Measurements from ENCODE around the gene SCARB1.
A peak's percentile ranks its signal among the peaks of the same experiment; 100 is the strongest.

SCARB1 gene

GRCh38 chr12:124834822-124835221, 28.8 kb downstream of the SCARB1 start:
- CTCF ChIA-PET, result no interaction called here
- POLR2A ChIA-PET (ENCODE audit: low non-redundant PET), result no interaction called here
- no peak for TF ChIP-seq CTCF (conservative IDR thresholded peaks at IDR 0.05; ENCODE audit: low read depth)
- no peak for DNase-seq (ENCODE audit: low spot score)
- peak overlapping the region; percentile 89 for H3K27ac ChIP-seq

- ChIA-PET CTCF (no interaction called here), POLR2A (ENCODE audit: low non-redundant PET) (no interaction called here)
- peak overlapping the region; percentile 89 for H3K27ac ChIP-seq
- no peak for TF ChIP-seq CTCF (conservative IDR thresholded peaks at IDR 0.05; ENCODE audit: low read depth)
- DNase-seq (ENCODE audit: low spot score), result no peak
Measured at GRCh38 chr12:124833693-124834122, 30.0 kb downstream of the SCARB1 start.

DNA sequence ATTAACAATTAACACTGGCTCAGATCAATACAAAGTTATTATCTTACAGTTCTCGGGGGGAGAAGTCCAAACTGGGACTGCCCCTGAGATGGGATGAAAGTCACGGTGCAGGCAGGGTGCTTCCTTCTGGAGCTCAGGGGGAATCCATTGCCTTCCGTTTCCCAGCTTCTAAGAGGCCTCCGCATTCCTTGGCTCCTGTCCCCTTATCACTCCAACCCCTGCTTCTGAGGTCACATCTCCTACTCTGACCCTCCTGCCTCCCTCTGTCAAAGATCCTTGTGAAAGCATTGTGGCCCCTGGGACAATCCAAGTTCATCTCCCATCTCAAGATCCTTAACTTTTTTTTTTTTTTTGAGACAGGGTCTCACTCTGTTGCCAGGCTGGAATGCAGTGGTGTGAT, 30.8 kb downstream of the SCARB1 start:
- POLR2A ChIA-PET (ENCODE audit: low non-redundant PET), result no interaction called here
- no peak for DNase-seq (ENCODE audit: low spot score)
- H3K27ac ChIP-seq, result peak overlapping the region; percentile 89
- CTCF ChIA-PET, result interaction anchor here (0.7 to 0.9 kb wide), 2 partner anchors 83 to 151 kb away, joined by 3 to 4 read pairs; no protein-coding TSS in a partner anchor
- no peak for TF ChIP-seq CTCF (conservative IDR thresholded peaks at IDR 0.05; ENCODE audit: low read depth)

GRCh38 chr12:124831590-124831989, 32.1 kb downstream of the SCARB1 start:
- TF ChIP-seq CTCF (conservative IDR thresholded peaks at IDR 0.05; ENCODE audit: low read depth), result no peak
- DNase-seq (ENCODE audit: low spot score), result no peak
- ChIA-PET POLR2A (ENCODE audit: low non-redundant PET) (no interaction called here), CTCF (no interaction called here)
- H3K27ac ChIP-seq, result peak overlapping the region; percentile 98

GRCh38 chr12:124830306-124830705, 33.4 kb downstream of the SCARB1 start:
- POLR2A ChIA-PET (ENCODE audit: low non-redundant PET), result no interaction called here
- no peak for TF ChIP-seq CTCF (conservative IDR thresholded peaks at IDR 0.05; ENCODE audit: low read depth)
- CTCF ChIA-PET, result no interaction called here
- DNase-seq (ENCODE audit: low spot score), result no peak
- peak overlapping the region; percentile 98 for H3K27ac ChIP-seq

DNA sequence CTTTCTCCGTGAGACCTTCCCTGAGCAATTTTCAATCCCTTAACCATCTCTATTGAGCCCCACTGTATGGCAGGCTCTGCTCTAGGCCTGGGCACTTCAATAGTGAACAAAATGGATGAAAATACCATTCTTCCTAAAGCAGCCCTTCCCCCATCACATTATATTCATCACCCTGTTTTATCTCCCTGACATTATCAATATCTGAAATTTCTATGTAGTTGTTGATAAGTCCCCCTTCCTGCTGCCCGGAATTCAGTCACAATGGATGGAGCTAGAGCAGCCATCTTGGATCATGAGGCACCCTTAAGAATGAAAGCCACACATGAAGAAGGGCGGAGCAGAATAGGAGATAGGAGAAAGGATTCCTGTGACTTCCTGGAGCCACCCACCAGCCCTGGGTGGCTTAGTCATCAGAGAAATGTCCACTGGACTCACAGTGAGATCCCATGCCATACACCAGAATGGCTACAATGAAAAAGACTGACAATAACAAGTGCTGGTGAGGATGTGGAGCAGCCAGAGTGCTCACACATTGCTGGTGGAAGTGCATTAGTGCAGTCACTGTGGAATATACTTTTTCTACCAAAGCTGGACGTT, 33.9 kb downstream of the SCARB1 start:
- CTCF ChIA-PET, result interaction anchor here (0.6 kb wide), 1 partner anchor 622 kb away, joined by 4 read pairs; no protein-coding TSS in a partner anchor
- H3K27ac ChIP-seq, result peak overlapping the region; percentile 98
- DNase-seq (ENCODE audit: low spot score), result no peak
- POLR2A ChIA-PET (ENCODE audit: low non-redundant PET), result no interaction called here
- TF ChIP-seq CTCF (conservative IDR thresholded peaks at IDR 0.05; ENCODE audit: low read depth), result no peak

Measured in RWPE1 (cell line).